ENCODE measurements around the gene DNAJC24.

Gene DNAJC24

GRCh38 chr11:31441296-31441695 is 71.6 kb downstream of the DNAJC24 start:
- Histone ChIP-seq H3K79me2 (ENCODE audit: insufficient read depth, low read length) (no peaks in the 10 kb centered on the region), H3K27me3 (ENCODE audit: insufficient read depth, low read length, poor library complexity) (no peaks in the 10 kb centered on the region), H3K4me1 (ENCODE audit: insufficient read depth, low read length) (0 out of 2 replicates have a peak, but pooled peaks cover 3% of the 10 kb centered on the region), H3K4me3 (ENCODE audit: low read depth in 1 of 2, low read length in 2 of 2) (no peak overlapping the region), H3K4me2 (ENCODE audit: insufficient read depth, low read length) (no peak overlapping the region), H2AFZ (ENCODE audit: low read depth, low read length) (no peak overlapping the region), H3K36me3 (ENCODE audit: insufficient read depth, low read length) (no peaks in the 10 kb centered on the region), H3K9me3 (ENCODE audit: insufficient read depth, low read length, severe bottlenecking) (no peaks in the 10 kb centered on the region), H3K9ac (ENCODE audit: low read depth, low read length) (no peak overlapping the region), H3K27ac (ENCODE audit: low read length) (no peak overlapping the region), H4K20me1 (ENCODE audit: insufficient read depth, low read length) (0 out of 2 replicates have a peak, but pooled peaks cover 3% of the 10 kb centered on the region)
- ATAC-seq (ENCODE audit: insufficient read depth, low read depth) = no peak
- TF ChIP-seq CTCF (IDR thresholded peaks at IDR 0.05; ENCODE audit: borderline replicate concordance, extremely low read depth, low read length, poor library complexity, severe bottlenecking) = no peak
- no peak for TF ChIP-seq EZH2 (IDR thresholded peaks at IDR 0.05; ENCODE audit: borderline replicate concordance, low read depth, low read length, severe bottlenecking)
- no peak for DNase-seq

- ATAC-seq (ENCODE audit: insufficient read depth, low read depth) (no peak), DNase-seq (no peak)
- H3K36me3 ChIP-seq (ENCODE audit: insufficient read depth, low read length) = no peaks in the 10 kb centered on the region
- TF ChIP-seq CTCF (IDR thresholded peaks at IDR 0.05; ENCODE audit: borderline replicate concordance, extremely low read depth, low read length, poor library complexity, severe bottlenecking) = no peak
- TF ChIP-seq EZH2 (IDR thresholded peaks at IDR 0.05; ENCODE audit: borderline replicate concordance, low read depth, low read length, severe bottlenecking) = no peak
- H3K4me1 ChIP-seq (ENCODE audit: insufficient read depth, low read length) = 0 out of 2 replicates have a peak, but pooled peaks cover 3% of the 10 kb centered on the region
- H3K79me2 ChIP-seq (ENCODE audit: insufficient read depth, low read length) = no peaks in the 10 kb centered on the region
- H3K9ac ChIP-seq (ENCODE audit: low read depth, low read length) = no peak overlapping the region
- no peak overlapping the region for H3K4me2 ChIP-seq (ENCODE audit: insufficient read depth, low read length)
- H4K20me1 ChIP-seq (ENCODE audit: insufficient read depth, low read length) = 0 out of 2 replicates have a peak, but pooled peaks cover 3% of the 10 kb centered on the region
- H3K27me3 ChIP-seq (ENCODE audit: insufficient read depth, low read length, poor library complexity) = no peaks in the 10 kb centered on the region
- no peak overlapping the region for H3K4me3 ChIP-seq (ENCODE audit: low read depth in 1 of 2, low read length in 2 of 2)
- H3K9me3 ChIP-seq (ENCODE audit: insufficient read depth, low read length, severe bottlenecking) = no peaks in the 10 kb centered on the region
- no peak overlapping the region for H3K27ac ChIP-seq (ENCODE audit: low read length)
- no peak overlapping the region for H2AFZ ChIP-seq (ENCODE audit: low read depth, low read length)
Observed at GRCh38 chr11:31442086-31442485, 72.4 kb downstream of the DNAJC24 start.

GRCh38 chr11:31443802-31444201 is 74.1 kb downstream of the DNAJC24 start:
- H3K79me2 ChIP-seq (ENCODE audit: insufficient read depth, low read length) = no peaks in the 10 kb centered on the region
- no peak overlapping the region for H3K9ac ChIP-seq (ENCODE audit: low read depth, low read length)
- 0 out of 2 replicates have a peak, but pooled peaks cover 3% of the 10 kb centered on the region for H4K20me1 ChIP-seq (ENCODE audit: insufficient read depth, low read length)
- no peak overlapping the region for H3K27ac ChIP-seq (ENCODE audit: low read length)
- no peaks in the 10 kb centered on the region for H3K9me3 ChIP-seq (ENCODE audit: insufficient read depth, low read length, severe bottlenecking)
- no peak for ATAC-seq (ENCODE audit: insufficient read depth, low read depth)
- H3K4me3 ChIP-seq (ENCODE audit: low read depth in 1 of 2, low read length in 2 of 2) = no peak overlapping the region
- TF ChIP-seq CTCF (IDR thresholded peaks at IDR 0.05; ENCODE audit: borderline replicate concordance, extremely low read depth, low read length, poor library complexity, severe bottlenecking) (no peak), EZH2 (IDR thresholded peaks at IDR 0.05; ENCODE audit: borderline replicate concordance, low read depth, low read length, severe bottlenecking) (no peak)
- no peaks in the 10 kb centered on the region for H3K27me3 ChIP-seq (ENCODE audit: insufficient read depth, low read length, poor library complexity)
- H3K36me3 ChIP-seq (ENCODE audit: insufficient read depth, low read length) = no peaks in the 10 kb centered on the region
- no peak overlapping the region for H2AFZ ChIP-seq (ENCODE audit: low read depth, low read length)
- no peak for DNase-seq
- no peak overlapping the region for H3K4me2 ChIP-seq (ENCODE audit: insufficient read depth, low read length)
- H3K4me1 ChIP-seq (ENCODE audit: insufficient read depth, low read length) = no peaks in the 10 kb centered on the region

- DNase-seq (no peak), ATAC-seq (ENCODE audit: insufficient read depth, low read depth) (no peak)
- Histone ChIP-seq H3K9ac (ENCODE audit: low read depth, low read length) (no peak overlapping the region), H3K9me3 (ENCODE audit: insufficient read depth, low read length, severe bottlenecking) (no peaks in the 10 kb centered on the region), H3K79me2 (ENCODE audit: insufficient read depth, low read length) (no peaks in the 10 kb centered on the region), H3K4me2 (ENCODE audit: insufficient read depth, low read length) (no peak overlapping the region), H2AFZ (ENCODE audit: low read depth, low read length) (no peak overlapping the region), H3K36me3 (ENCODE audit: insufficient read depth, low read length) (no peaks in the 10 kb centered on the region), H4K20me1 (ENCODE audit: insufficient read depth, low read length) (0 out of 2 replicates have a peak, but pooled peaks cover 3% of the 10 kb centered on the region), H3K27ac (ENCODE audit: low read length) (no peak overlapping the region), H3K27me3 (ENCODE audit: insufficient read depth, low read length, poor library complexity) (no peaks in the 10 kb centered on the region), H3K4me1 (ENCODE audit: insufficient read depth, low read length) (no peaks in the 10 kb centered on the region), H3K4me3 (ENCODE audit: low read depth in 1 of 2, low read length in 2 of 2) (no peak overlapping the region)
- no peak for TF ChIP-seq EZH2 (IDR thresholded peaks at IDR 0.05; ENCODE audit: borderline replicate concordance, low read depth, low read length, severe bottlenecking)
- TF ChIP-seq CTCF (IDR thresholded peaks at IDR 0.05; ENCODE audit: borderline replicate concordance, extremely low read depth, low read length, poor library complexity, severe bottlenecking) = no peak
Observed at GRCh38 chr11:31445621-31446020, 76.0 kb downstream of the DNAJC24 start.
